Measurements from ENCODE around the gene ARPC4. TPM values are rescaled to one million over a fixed set of nuclear protein-coding genes. Genes with fewer than 3 reads are reported as not detected.
"Not testable (repeated sequence)": the region's sequence is repeated elsewhere in the genome, so short reads cannot be mapped to it uniquely, and the experiment has no call there.

ARPC4 gene
- total RNA-seq, 4 donors from 2014 or later: 111 to 165 (median 135) TPM

DNA sequence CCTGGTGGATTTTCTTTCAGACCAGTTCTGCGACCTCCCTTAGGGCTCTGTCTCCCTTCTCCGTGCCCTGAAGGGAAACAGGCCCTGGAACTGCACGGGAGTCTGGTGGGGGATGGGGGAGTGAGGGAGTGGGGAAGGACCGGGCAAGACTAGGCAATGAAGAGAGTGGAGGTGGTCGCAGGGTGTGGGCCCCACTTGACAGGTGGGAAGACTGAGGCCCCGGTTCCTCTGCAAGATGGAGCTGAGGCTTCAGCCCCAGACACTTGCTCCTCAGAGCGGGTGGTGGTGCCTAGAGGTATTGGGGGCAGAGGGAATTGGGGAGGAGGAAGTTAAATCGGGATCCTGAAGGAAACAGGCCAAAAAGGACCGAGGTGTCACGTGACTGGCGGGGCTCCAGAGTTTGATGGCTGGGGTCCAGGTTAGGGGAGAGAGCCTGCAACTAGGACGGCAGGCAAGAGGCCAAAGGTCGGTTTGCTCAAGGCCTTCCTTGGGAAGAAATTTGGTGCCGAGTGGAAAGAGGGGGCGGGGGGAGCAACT lies 22.5 kb upstream of the ARPC4 start:
- Histone ChIP-seq H3K9me3 (no peaks in the 10 kb centered on the region), H3K4me1 (peaks cover 0 to 22% (median 6%) of the 10 kb centered on the region in 4 donors), H3K27ac (peak overlapping the region; percentile 29 to 87 (median 76)), H3K36me3 (no peaks in the 10 kb centered on the region), H3K27me3 (no peaks in the 10 kb centered on the region), H3K4me3 (peak overlapping the region; percentile 25 to 74 (median 56))
- TF ChIP-seq POLR2A (IDR thresholded peaks at IDR 0.05): no peak
- TF ChIP-seq, protein P1, sequence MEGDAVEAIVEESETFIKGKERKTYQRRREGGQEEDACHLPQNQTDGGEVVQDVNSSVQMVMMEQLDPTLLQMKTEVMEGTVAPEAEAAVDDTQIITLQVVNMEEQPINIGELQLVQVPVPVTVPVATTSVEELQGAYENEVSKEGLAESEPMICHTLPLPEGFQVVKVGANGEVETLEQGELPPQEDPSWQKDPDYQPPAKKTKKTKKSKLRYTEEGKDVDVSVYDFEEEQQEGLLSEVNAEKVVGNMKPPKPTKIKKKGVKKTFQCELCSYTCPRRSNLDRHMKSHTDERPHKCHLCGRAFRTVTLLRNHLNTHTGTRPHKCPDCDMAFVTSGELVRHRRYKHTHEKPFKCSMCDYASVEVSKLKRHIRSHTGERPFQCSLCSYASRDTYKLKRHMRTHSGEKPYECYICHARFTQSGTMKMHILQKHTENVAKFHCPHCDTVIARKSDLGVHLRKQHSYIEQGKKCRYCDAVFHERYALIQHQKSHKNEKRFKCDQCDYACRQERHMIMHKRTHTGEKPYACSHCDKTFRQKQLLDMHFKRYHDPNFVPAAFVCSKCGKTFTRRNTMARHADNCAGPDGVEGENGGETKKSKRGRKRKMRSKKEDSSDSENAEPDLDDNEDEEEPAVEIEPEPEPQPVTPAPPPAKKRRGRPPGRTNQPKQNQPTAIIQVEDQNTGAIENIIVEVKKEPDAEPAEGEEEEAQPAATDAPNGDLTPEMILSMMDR (IDR thresholded peaks at IDR 0.05): no peak
- DNase-seq: peak; percentile 36 to 87 (median 77)

GRCh38 chr3:9771007-9771406 lies 21.9 kb upstream of the ARPC4 start:
- H3K4me3 ChIP-seq, H3K36me3 ChIP-seq, H3K9me3 ChIP-seq, H3K27me3 ChIP-seq, DNase-seq: not testable (repeated sequence)
- Histone ChIP-seq H3K27ac (peak overlapping the region in 1 of 4 donors; percentile 82), H3K4me1 (peaks cover 0 to 22% (median 6%) of the 10 kb centered on the region in 4 donors)

DNA sequence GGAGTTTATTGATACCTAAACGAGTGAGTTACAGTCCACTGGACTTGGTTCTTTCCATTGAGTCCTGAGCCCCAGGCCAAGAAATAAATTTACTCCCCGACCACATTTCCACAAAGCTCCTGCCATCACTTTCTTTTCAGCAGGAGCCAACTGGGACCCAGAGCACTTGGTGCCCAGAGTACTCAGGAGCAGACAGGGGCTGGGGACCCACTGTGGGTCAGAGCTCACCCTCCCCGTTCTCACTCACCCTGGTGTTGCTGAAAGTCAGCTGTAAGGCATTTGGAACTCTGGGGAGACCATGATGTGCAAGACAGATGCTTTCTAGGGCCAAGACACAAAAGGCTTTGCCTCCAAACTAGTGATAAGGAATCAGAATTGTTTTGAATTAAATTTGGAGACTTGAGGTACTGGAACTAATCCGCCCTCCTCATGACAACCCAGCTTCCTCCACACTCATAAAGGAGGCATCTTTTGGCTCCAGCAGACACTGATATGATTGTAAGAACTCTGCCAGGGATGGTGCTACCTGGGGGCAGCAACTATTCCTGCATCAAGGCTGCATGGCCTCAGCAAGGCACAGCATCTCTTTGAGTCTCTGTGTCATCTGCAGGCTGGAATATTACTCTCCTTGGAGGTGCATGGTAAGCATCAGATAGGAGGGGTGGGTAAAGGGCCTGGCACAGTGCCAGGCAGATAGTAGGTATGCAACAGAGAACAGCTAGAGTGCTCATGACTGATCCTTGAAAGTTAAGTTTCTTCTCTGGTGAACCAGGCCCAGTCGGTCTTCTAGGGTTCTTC lies 15.8 kb upstream of the ARPC4 start:
- Histone ChIP-seq H3K4me3 (no peak overlapping the region), H3K9me3 (no peaks in the 10 kb centered on the region), H3K4me1 (peaks cover 10 to 31% (median 17%) of the 10 kb centered on the region in 4 donors), H3K27ac (no peak overlapping the region), H3K27me3 (no peaks in the 10 kb centered on the region), H3K36me3 (peaks cover 0 to 22% (median 0%) of the 10 kb centered on the region in 3 donors)
- TF ChIP-seq POLR2A (IDR thresholded peaks at IDR 0.05): no peak
- TF ChIP-seq, protein P1 (IDR thresholded peaks at IDR 0.05): no peak
- no peak for DNase-seq

DNA sequence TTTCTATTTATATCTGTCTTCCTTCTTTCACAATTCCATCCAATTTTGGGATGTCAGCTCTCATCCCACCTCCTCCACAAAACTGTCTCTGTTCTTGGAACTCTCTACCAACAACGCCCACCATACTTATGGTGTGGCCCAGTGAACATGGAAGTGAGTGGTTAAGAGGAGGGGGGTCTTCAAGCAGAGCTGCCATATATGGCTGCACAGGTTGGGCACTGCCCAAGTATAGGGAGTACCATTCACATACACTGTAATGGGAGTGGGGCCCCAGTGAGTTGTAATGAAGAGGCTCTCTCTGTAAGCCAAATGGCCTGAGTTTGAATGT lies 15.2 kb upstream of the ARPC4 start:
- Histone ChIP-seq H3K36me3 (peaks cover 0 to 28% (median 0%) of the 10 kb centered on the region in 3 donors), H3K27ac (no peak overlapping the region), H3K9me3 (no peaks in the 10 kb centered on the region), H3K27me3 (no peaks in the 10 kb centered on the region), H3K4me3 (no peak overlapping the region), H3K4me1 (peaks cover 10 to 31% (median 17%) of the 10 kb centered on the region in 4 donors)
- no peak for TF ChIP-seq POLR2A (IDR thresholded peaks at IDR 0.05)
- TF ChIP-seq, protein P1 (IDR thresholded peaks at IDR 0.05): no peak
- no peak for DNase-seq

DNA sequence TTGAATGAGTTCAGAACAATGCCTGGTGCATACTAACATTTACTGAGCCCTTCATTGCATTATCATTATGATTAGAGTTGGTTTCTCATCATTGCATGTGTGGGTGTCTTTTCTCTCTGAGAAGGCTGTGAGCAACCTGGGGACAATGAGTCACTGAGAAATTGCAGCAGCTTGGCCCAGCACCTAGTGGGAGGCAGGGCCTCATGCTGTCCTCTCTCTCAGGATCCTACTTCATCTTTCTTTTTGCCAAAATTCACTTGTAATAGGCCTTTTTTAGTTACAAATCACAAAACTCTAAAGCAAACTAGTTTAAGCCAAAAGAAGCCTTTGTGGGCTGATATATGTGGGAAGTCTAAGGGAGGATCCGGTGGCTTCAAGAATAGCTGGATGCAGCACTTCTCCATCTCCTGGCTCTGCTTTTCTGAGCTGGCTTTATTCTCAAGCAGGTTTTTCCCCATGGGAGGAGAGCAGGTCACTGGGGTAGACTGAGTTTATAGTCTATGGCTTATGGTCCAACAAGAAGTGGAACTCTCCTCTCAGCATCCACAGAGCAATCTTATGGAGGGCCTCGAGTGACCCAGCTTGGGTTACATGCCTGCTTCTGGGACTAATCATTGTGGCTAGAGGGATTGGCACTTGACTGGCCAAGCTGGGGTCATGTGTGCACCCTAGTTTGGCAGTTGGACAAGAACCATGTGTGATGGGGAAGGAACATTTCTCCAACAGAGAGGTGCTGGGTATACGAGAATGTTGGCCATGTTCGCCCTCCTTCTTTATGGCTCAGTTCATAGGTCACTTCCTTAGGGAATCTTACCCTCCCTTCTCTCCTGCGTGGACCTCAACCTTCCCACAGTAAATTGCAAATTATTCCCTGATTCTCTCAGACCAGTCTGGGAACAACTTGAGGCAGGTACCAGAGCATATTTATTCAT lies 14.5 kb upstream of the ARPC4 start:
- TF ChIP-seq, protein P1 (IDR thresholded peaks at IDR 0.05): no peak
- no peak for TF ChIP-seq POLR2A (IDR thresholded peaks at IDR 0.05)
- Histone ChIP-seq H3K27ac (peak overlapping the region in 2 of 4 donors; percentile 34 to 74), H3K4me3 (no peak overlapping the region), H3K9me3 (no peaks in the 10 kb centered on the region), H3K36me3 (peaks cover 0 to 34% (median 0%) of the 10 kb centered on the region in 3 donors), H3K27me3 (no peaks in the 10 kb centered on the region), H3K4me1 (peaks cover 10 to 31% (median 17%) of the 10 kb centered on the region in 4 donors)
- no peak for DNase-seq

Measured in Peyer's patch (tissue), 4 donors.